ENCODE measurements around the gene FLCN.
"Not testable (repeated sequence)": the region's sequence is repeated elsewhere in the genome, so short reads cannot be mapped to it uniquely, and the experiment has no call there.

FLCN gene, protein sequence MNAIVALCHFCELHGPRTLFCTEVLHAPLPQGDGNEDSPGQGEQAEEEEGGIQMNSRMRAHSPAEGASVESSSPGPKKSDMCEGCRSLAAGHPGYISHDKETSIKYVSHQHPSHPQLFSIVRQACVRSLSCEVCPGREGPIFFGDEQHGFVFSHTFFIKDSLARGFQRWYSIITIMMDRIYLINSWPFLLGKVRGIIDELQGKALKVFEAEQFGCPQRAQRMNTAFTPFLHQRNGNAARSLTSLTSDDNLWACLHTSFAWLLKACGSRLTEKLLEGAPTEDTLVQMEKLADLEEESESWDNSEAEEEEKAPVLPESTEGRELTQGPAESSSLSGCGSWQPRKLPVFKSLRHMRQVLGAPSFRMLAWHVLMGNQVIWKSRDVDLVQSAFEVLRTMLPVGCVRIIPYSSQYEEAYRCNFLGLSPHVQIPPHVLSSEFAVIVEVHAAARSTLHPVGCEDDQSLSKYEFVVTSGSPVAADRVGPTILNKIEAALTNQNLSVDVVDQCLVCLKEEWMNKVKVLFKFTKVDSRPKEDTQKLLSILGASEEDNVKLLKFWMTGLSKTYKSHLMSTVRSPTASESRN

DNA sequence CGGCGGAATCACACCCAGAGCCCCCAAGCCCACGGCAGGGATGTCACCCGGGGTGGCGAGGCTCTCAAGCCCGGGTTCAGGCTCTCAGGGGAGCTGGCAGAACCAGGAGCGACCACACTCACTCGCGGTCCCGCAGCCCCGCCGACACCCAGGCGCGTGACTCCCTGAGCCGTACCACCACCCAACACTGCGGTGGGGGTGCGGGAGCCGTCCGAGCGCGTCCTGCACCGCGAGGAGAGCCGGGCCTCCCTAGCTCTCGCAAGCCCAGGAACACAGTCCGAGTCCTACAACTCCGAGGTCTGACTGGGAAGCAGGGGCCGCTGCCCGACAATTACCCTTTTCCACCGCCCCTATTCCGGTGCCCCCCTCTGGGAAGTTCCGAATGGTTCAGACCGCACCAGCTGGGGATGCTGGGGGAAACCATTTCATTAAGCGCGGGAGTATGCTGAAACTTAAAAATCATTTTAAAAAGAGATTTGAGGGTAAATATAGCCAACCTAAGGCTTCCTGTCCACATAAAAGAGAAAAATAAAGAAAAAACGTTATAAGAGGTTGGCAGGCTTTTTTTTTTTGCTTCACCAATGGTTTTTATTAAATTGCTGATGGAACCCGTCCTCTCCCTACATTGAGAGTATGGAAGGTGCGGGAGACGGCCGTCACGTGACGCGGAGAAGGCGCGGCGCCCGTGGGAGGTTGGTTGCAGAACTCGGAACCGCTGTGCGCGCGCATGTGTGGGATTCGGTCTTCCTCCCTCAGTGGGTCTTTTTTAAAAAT, at the start of gene FLCN:
FLCN (minus strand) TSS at position 143 of the 774 bp plus-strand sequence. CDS start 9,031 bp downstream, outside the sequence.
- TF ChIP-seq, protein P1, sequence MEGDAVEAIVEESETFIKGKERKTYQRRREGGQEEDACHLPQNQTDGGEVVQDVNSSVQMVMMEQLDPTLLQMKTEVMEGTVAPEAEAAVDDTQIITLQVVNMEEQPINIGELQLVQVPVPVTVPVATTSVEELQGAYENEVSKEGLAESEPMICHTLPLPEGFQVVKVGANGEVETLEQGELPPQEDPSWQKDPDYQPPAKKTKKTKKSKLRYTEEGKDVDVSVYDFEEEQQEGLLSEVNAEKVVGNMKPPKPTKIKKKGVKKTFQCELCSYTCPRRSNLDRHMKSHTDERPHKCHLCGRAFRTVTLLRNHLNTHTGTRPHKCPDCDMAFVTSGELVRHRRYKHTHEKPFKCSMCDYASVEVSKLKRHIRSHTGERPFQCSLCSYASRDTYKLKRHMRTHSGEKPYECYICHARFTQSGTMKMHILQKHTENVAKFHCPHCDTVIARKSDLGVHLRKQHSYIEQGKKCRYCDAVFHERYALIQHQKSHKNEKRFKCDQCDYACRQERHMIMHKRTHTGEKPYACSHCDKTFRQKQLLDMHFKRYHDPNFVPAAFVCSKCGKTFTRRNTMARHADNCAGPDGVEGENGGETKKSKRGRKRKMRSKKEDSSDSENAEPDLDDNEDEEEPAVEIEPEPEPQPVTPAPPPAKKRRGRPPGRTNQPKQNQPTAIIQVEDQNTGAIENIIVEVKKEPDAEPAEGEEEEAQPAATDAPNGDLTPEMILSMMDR (IDR thresholded peaks at IDR 0.05; ENCODE audit: control insufficient read depth, insufficient read depth, low read depth, low read length, missing control alignments): no peak
- peak within 1 kb of the TSS; percentile 99 for H3K4me3 ChIP-seq (ENCODE audit: control insufficient read depth, low read depth, low read length)
- DNase-seq (ENCODE audit: low read depth): peak; percentile 62

DNA sequence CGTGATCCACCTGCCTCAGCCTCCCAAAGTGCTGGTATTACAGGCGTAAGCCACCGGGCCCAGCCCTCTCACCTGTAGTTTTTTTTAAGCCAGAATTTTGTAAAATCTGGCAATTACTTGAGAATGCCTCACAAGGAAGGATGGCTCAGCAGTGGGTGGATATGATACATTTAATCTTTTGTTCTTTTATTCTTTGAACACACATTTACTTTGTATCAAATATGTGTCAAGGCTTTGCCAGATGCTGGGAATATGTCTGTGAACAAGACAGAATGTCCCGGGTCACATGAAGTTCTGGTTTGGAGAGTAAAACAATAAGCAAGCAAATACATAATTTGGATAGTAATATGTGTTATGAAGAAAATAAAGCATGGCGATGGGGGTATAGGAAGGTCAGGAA, 49.0 kb upstream of the FLCN start:
- no peak overlapping the region for H3K4me3 ChIP-seq (ENCODE audit: control insufficient read depth, low read depth, low read length)
- DNase-seq (ENCODE audit: low read depth): no peak
- TF ChIP-seq, protein P1 (IDR thresholded peaks at IDR 0.05; ENCODE audit: control insufficient read depth, insufficient read depth, low read depth, low read length, missing control alignments): no peak

DNA sequence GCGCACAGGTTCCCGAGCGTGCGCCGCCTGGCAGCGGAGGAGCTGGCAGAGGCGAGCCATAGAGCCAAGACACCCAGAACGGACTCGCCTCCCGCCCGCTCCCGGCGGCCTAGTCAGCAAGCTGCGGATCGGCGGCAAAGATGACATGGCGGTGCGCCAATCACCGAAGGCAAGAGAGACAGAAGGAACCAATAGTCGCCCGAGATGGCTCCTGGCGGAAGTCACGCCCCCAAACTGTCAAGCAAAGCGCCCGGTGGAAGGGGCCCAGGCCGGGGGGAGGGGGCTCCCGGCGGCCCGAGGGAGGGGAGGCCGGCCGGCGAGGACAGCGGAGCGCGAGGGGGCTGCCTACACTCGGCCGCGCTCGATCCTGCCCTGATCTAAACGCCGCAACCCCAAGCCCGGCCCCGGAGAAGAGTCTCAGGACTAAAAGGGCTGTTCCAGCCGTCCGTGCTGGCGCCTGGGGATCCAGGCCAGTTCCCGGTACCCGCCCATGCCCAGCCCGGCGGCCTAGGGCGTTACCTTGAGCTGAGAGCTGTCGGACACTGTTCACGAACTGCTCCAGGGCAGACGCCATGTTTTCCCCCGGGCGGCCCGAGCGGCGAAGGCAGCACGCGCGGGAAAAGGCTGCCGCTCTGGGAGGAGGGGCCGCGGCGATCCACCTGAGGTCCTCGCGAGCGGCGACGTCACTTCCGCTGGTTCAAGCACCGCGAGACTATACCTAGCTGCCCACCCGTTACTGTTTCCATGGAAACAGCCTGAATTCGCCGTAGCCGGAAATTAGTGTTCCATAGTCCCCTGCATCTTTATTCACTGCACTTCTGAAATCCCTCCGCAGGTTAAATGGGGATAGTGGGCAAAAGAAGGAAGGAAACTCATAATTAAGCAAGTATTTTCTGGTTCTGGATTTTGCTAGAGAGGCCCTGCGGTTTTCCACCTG, 43.9 kb upstream of the FLCN start, which contains the start of gene COPS3:
COPS3 (minus strand) TSS at position 634 of the 937 bp plus-strand sequence; CDS start at position 574, 60 bp downstream.
- TF ChIP-seq, protein P1 (IDR thresholded peaks at IDR 0.05; ENCODE audit: control insufficient read depth, insufficient read depth, low read depth, low read length, missing control alignments): no peak
- peak within 1 kb of the TSS; percentile 68 for H3K4me3 ChIP-seq (ENCODE audit: control insufficient read depth, low read depth, low read length)
- DNase-seq (ENCODE audit: low read depth): peak; percentile 89

DNA sequence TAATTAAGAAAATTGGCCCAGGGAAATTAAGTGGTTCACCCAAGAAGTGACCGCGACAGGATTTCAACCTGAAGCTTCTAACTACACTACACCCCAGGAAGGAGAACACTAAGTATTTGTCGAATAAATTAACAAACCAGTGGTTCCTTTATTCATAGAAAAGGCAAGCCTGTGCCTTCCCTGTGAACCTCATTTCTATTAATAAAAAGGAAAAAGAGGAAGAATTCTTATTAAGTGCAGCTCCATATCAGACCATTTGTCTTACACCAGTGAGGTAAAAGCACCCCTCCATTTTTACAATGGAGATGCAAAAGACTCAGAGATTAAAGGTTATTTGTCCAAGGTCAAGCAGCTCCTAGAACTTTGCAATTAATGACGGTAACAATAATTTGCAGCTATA, 42.3 kb upstream of the FLCN start:
- DNase-seq (ENCODE audit: low read depth): no peak
- TF ChIP-seq, protein P1 (IDR thresholded peaks at IDR 0.05; ENCODE audit: control insufficient read depth, insufficient read depth, low read depth, low read length, missing control alignments): no peak
- no peak overlapping the region for H3K4me3 ChIP-seq (ENCODE audit: control insufficient read depth, low read depth, low read length)

DNA sequence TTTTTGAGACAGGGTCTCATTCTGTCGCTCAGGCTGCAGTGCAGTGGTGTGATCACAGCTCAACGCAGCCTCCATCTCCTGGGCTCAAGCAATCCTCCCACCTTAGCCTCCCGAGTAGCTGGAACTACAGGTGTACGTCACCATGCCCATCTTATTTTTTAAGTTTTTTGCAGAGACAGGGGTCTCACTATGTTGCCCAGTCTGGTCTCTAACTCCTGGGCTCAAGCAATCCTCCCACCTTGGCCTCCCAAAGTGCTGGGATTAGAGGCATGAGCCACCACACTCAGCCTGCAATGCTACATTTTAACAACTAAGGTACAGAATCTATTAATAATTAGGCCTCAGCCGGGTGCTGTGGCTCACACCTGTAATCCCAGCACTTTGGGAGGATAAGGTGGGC, 40.5 kb upstream of the FLCN start:
- H3K4me3 ChIP-seq (ENCODE audit: control insufficient read depth, low read depth, low read length); DNase-seq (ENCODE audit: low read depth): not testable (repeated sequence)

DNA sequence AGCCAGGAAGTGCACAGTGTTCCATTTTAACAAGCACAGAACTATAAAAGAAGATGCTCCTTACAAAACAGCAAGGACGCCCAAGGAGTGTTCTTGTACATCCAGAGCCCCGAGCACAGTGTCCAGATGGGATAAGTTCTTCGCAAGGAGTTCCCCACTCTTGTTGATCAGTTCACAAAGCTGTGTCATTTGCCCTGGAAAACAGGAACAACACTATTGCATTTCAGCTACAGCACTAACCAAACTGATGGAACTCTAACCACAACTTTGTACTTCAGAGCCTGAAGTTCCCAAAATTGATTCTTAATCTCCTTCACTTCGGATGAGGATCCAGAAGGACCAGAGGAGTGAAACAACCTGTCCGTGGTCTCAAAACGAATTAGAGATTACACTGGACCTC, 39.0 kb upstream of the FLCN start:
- no peak for DNase-seq (ENCODE audit: low read depth)
- no peak overlapping the region for H3K4me3 ChIP-seq (ENCODE audit: control insufficient read depth, low read depth, low read length)
- TF ChIP-seq, protein P1 (IDR thresholded peaks at IDR 0.05; ENCODE audit: control insufficient read depth, insufficient read depth, low read depth, low read length, missing control alignments): no peak
